Measurements from ENCODE around the gene CYB5A.

CYB5A gene

DNA sequence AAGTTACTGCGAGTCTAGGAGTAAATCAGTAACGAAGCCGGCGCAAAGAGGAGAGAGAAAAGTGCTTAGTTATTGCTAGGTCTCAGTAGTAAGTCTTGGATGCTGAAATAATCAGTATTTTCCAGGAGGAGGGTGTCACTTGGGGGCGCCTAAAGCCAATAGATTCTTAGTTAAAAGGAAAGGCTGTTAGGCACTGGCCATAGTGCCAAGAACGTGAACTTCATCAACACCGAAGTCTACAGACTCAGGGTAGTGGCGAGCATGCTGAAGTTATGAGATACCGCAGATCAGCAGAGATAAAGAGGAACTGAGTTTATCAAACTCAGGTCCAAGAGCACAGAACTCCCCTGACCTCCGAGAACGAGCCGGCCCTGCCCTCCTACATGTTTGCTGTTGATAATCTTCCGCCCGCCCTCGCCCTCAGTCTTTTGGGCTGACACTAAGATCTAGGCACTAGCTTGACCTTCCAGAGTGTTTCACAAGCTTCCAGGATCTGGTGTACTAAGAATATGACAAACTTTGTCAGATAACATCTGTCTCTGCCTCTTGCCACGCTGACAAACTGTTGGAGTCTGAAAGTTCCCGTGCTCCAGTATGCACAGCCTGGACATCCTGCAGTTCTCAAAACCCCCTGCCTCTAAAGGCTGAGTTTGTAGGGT, 49.2 kb downstream of the CYB5A start:
- H2BK5ac ChIP-seq (ENCODE audit: low read depth, low read length, poor library complexity) = no peak overlapping the region
- no peaks in the 10 kb centered on the region for H3K4me1 ChIP-seq (ENCODE audit: control insufficient read depth in 1 of 2, insufficient read depth in 2 of 2, low read length in 2 of 2)
- H3K79me1 ChIP-seq (ENCODE audit: low read length) = no peaks in the 10 kb centered on the region
- no peaks in the 10 kb centered on the region for H3K79me2 ChIP-seq (ENCODE audit: control insufficient read depth, insufficient read depth, low read length, poor library complexity)
- no peak overlapping the region for H3K18ac ChIP-seq (ENCODE audit: low read length)
- no peak overlapping the region for H3K4me3 ChIP-seq (ENCODE audit: low read depth, low read length)
- H2AK5ac ChIP-seq (ENCODE audit: low read length) = no peak overlapping the region
- H4K8ac ChIP-seq (ENCODE audit: low read depth, low read length) = no peak overlapping the region
- no CpG with 5 or more reads among the region's 17 CpGs for WGBS (ENCODE audit: extremely low coverage, insufficient coverage, insufficient read length)
- no peak overlapping the region for H3K27ac ChIP-seq (ENCODE audit: low read depth, low read length)
- H3K23ac ChIP-seq (ENCODE audit: low read length) = no peak overlapping the region
- no peak overlapping the region for H2BK12ac ChIP-seq (ENCODE audit: low read length)
- no peak overlapping the region for H3K4ac ChIP-seq (ENCODE audit: low read depth, low read length)
- no peak overlapping the region for H3K14ac ChIP-seq (ENCODE audit: low read length)
- no peak overlapping the region for H2BK120ac ChIP-seq (ENCODE audit: insufficient read depth, low read length, poor library complexity)
- no peak overlapping the region for H2AFZ ChIP-seq (ENCODE audit: insufficient read depth, low read length, poor library complexity)
- H4K12ac ChIP-seq (ENCODE audit: low read depth, low read length) = no peak overlapping the region
- DNase-seq = peak; percentile 91 to 95
- no peak overlapping the region for H3K9ac ChIP-seq (ENCODE audit: low read length)
- H4K91ac ChIP-seq (ENCODE audit: low read depth, low read length) = no peak overlapping the region
- no peak overlapping the region for H3K4me2 ChIP-seq (ENCODE audit: low read length)
- H3K36me3 ChIP-seq (ENCODE audit: control insufficient read depth in 1 of 2, insufficient read depth in 2 of 2, low read length in 2 of 2) = no peaks in the 10 kb centered on the region
- H3K27me3 ChIP-seq (ENCODE audit: insufficient read depth, low read length) = no peaks in the 10 kb centered on the region
- H3K9me3 ChIP-seq (ENCODE audit: insufficient read depth, low read depth, low read length) = no peaks in the 10 kb centered on the region

DNA sequence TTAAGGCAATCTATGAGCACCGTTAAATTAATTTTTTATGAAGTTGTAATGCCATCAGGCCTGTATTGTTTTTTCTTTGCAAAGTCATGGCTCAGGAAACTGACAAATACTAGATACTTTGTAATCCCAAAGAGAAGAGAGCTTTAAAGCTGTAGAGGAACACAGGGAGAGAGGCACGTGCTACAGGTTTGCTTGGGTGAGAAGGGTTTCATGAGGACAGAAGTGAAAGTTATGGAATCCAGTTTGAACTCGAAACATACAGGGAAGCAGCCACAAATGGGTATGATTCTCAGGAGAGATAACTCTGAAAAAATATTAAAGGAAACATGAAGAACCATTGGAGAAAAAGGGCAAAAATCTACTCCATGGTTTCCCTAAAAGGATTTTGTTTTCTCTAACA, 49.8 kb downstream of the CYB5A start:
- Histone ChIP-seq H3K9me3 (ENCODE audit: insufficient read depth, low read depth, low read length) (no peaks in the 10 kb centered on the region), H3K18ac (ENCODE audit: low read length) (no peak overlapping the region), H3K23ac (ENCODE audit: low read length) (no peak overlapping the region), H3K79me1 (ENCODE audit: low read length) (no peaks in the 10 kb centered on the region), H3K4me2 (ENCODE audit: low read length) (no peak overlapping the region), H4K8ac (ENCODE audit: low read depth, low read length) (no peak overlapping the region), H3K4me1 (ENCODE audit: control insufficient read depth in 1 of 2, insufficient read depth in 2 of 2, low read length in 2 of 2) (no peaks in the 10 kb centered on the region), H3K27ac (ENCODE audit: low read depth, low read length) (no peak overlapping the region), H3K9ac (ENCODE audit: low read length) (no peak overlapping the region), H3K79me2 (ENCODE audit: control insufficient read depth, insufficient read depth, low read length, poor library complexity) (no peaks in the 10 kb centered on the region), H3K36me3 (ENCODE audit: control insufficient read depth in 1 of 2, insufficient read depth in 2 of 2, low read length in 2 of 2) (no peaks in the 10 kb centered on the region), H3K27me3 (ENCODE audit: insufficient read depth, low read length) (no peaks in the 10 kb centered on the region), H2BK5ac (ENCODE audit: low read depth, low read length, poor library complexity) (no peak overlapping the region), H3K14ac (ENCODE audit: low read length) (no peak overlapping the region), H3K4ac (ENCODE audit: low read depth, low read length) (no peak overlapping the region), H2AK5ac (ENCODE audit: low read length) (no peak overlapping the region), H2BK120ac (ENCODE audit: insufficient read depth, low read length, poor library complexity) (no peak overlapping the region), H4K91ac (ENCODE audit: low read depth, low read length) (no peak overlapping the region), H2BK12ac (ENCODE audit: low read length) (no peak overlapping the region), H3K4me3 (ENCODE audit: low read depth, low read length) (no peak overlapping the region), H2AFZ (ENCODE audit: insufficient read depth, low read length, poor library complexity) (no peak overlapping the region), H4K12ac (ENCODE audit: low read depth, low read length) (no peak overlapping the region)
- WGBS (ENCODE audit: extremely low coverage, insufficient coverage, insufficient read length) = no CpG with 5 or more reads among the region's 3 CpGs
- DNase-seq = peak in 1 of 2 donors; percentile 29

DNA sequence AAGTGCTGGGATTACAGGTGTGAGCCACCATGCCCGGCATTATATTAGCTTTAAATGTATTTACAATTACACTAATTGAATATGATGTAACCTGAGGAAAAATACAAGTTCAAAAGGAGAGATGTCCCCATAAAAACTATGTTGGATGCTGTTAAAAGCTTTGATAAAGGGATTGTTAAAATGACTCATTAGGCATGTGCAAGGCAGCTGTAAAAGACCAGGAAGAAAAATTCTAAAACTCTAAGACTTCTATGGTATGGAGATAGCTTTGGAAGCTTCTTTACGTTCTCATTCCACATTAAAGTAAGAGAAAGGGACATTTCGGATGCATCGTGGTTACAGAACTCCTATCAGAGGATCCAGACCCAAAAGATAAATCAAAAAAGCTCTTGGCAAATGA, 50.3 kb downstream of the CYB5A start:
- Histone ChIP-seq H3K14ac (ENCODE audit: low read length) (no peak overlapping the region), H3K4ac (ENCODE audit: low read depth, low read length) (no peak overlapping the region), H2BK120ac (ENCODE audit: insufficient read depth, low read length, poor library complexity) (no peak overlapping the region), H4K8ac (ENCODE audit: low read depth, low read length) (no peak overlapping the region), H3K18ac (ENCODE audit: low read length) (no peak overlapping the region), H3K9me3 (ENCODE audit: insufficient read depth, low read depth, low read length) (no peaks in the 10 kb centered on the region), H2BK12ac (ENCODE audit: low read length) (no peak overlapping the region), H2BK5ac (ENCODE audit: low read depth, low read length, poor library complexity) (no peak overlapping the region), H3K79me1 (ENCODE audit: low read length) (no peaks in the 10 kb centered on the region), H4K12ac (ENCODE audit: low read depth, low read length) (no peak overlapping the region), H3K79me2 (ENCODE audit: control insufficient read depth, insufficient read depth, low read length, poor library complexity) (no peaks in the 10 kb centered on the region), H3K4me3 (ENCODE audit: low read depth, low read length) (no peak overlapping the region), H3K23ac (ENCODE audit: low read length) (no peak overlapping the region), H3K36me3 (ENCODE audit: control insufficient read depth in 1 of 2, insufficient read depth in 2 of 2, low read length in 2 of 2) (no peaks in the 10 kb centered on the region), H2AK5ac (ENCODE audit: low read length) (no peak overlapping the region), H3K27ac (ENCODE audit: low read depth, low read length) (no peak overlapping the region), H2AFZ (ENCODE audit: insufficient read depth, low read length, poor library complexity) (no peak overlapping the region), H3K9ac (ENCODE audit: low read length) (no peak overlapping the region), H4K91ac (ENCODE audit: low read depth, low read length) (no peak overlapping the region), H3K27me3 (ENCODE audit: insufficient read depth, low read length) (no peaks in the 10 kb centered on the region), H3K4me2 (ENCODE audit: low read length) (no peak overlapping the region), H3K4me1 (ENCODE audit: control insufficient read depth in 1 of 2, insufficient read depth in 2 of 2, low read length in 2 of 2) (no peaks in the 10 kb centered on the region)
- peak in 1 of 2 donors; percentile 71 for DNase-seq
- WGBS (ENCODE audit: extremely low coverage, insufficient coverage, insufficient read length) = no CpG with 5 or more reads among the region's 4 CpGs

DNA sequence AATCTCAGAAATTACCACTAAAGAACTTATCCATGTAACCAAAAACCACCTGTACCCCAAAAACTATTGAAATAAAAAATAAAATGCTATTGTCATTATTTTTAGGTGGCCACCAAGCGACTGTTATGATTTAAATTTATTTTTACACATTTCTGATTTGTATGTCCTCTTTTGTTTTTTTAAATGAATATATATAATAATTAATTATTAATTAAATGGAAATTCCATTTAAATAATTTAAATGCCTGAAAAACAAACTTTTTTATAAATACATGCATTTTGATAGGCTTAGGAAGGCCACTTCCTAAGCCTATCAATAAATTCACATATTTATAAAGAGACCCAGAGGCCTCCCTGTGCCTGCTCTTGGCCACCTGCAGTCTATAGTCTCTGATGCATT, 52.2 kb downstream of the CYB5A start:
- no peak overlapping the region for H2AK5ac ChIP-seq (ENCODE audit: low read length)
- no peak overlapping the region for H2BK12ac ChIP-seq (ENCODE audit: low read length)
- H3K9ac ChIP-seq (ENCODE audit: low read length) = no peak overlapping the region
- H3K27me3 ChIP-seq (ENCODE audit: insufficient read depth, low read length) = no peaks in the 10 kb centered on the region
- no peaks in the 10 kb centered on the region for H3K9me3 ChIP-seq (ENCODE audit: insufficient read depth, low read depth, low read length)
- no peak overlapping the region for H3K18ac ChIP-seq (ENCODE audit: low read length)
- no peak overlapping the region for H4K91ac ChIP-seq (ENCODE audit: low read depth, low read length)
- H4K8ac ChIP-seq (ENCODE audit: low read depth, low read length) = no peak overlapping the region
- H3K4me1 ChIP-seq (ENCODE audit: control insufficient read depth in 1 of 2, insufficient read depth in 2 of 2, low read length in 2 of 2) = peaks cover 0 to 3% of the 10 kb centered on the region in 2 experiments
- no peak overlapping the region for H3K4me2 ChIP-seq (ENCODE audit: low read length)
- no peaks in the 10 kb centered on the region for H3K36me3 ChIP-seq (ENCODE audit: control insufficient read depth in 1 of 2, insufficient read depth in 2 of 2, low read length in 2 of 2)
- no peak overlapping the region for H4K12ac ChIP-seq (ENCODE audit: low read depth, low read length)
- H3K4ac ChIP-seq (ENCODE audit: low read depth, low read length) = no peak overlapping the region
- no peak overlapping the region for H2AFZ ChIP-seq (ENCODE audit: insufficient read depth, low read length, poor library complexity)
- no peak overlapping the region for H2BK5ac ChIP-seq (ENCODE audit: low read depth, low read length, poor library complexity)
- H3K4me3 ChIP-seq (ENCODE audit: low read depth, low read length) = no peak overlapping the region
- H3K79me1 ChIP-seq (ENCODE audit: low read length) = no peaks in the 10 kb centered on the region
- WGBS (ENCODE audit: extremely low coverage, insufficient coverage, insufficient read length) = no CpG with 5 or more reads among the region's 1 CpG
- no peaks in the 10 kb centered on the region for H3K79me2 ChIP-seq (ENCODE audit: control insufficient read depth, insufficient read depth, low read length, poor library complexity)
- H3K23ac ChIP-seq (ENCODE audit: low read length) = no peak overlapping the region
- DNase-seq = no peak
- H3K27ac ChIP-seq (ENCODE audit: low read depth, low read length) = no peak overlapping the region
- no peak overlapping the region for H2BK120ac ChIP-seq (ENCODE audit: insufficient read depth, low read length, poor library complexity)
- H3K14ac ChIP-seq (ENCODE audit: low read length) = no peak overlapping the region
